ENCODE results near the gene PPP1R16B.
"Not testable (repeated sequence)": the region's sequence is repeated elsewhere in the genome, so short reads cannot be mapped to it uniquely, and the experiment has no call there.

The PPP1R16B gene

DNA sequence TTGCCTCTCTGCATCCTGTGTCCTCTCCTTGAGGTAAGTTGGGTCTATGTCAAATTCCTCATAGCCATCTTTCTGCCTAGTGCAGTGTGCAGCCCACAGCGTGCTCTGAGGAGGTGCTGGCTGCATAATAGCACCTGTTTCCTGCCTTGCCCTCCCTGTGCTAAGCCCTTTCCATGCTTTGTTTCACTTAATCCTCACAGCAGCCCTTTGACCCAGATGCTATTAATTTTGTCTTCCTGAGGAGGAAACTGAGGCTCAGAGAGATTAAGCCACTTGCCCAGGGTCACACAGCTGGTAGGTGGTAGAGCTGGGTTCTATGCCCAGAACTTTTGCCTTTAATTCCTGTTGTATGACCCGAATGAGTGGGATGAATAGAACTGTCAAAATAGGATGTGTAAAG is 134.2 kb downstream of the PPP1R16B start:
- DNase-seq = no peak

DNA sequence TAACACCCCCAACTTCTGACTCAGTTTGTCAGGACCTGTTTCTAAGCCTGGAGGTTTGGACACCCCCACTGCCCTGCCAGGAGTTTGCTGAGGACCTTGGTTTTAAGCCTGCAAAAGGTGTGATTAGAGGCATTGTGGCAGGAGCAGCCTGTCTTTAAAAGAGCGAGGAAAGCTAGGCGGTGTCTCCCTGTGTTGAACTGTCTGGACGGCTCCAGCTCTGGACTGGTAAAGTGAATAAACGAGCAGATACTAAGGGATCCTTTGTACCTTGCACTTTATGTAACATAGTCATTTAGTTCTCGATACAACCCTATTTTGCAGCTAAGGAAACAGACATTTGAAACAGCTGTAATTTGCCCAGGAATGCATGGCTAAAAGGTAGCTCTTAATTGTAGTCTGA is 135.1 kb downstream of the PPP1R16B start:
- no peak for DNase-seq

- no peak for DNase-seq
Observed at GRCh38 chr20:38941726-38942389, 136.4 kb downstream of the PPP1R16B start.

DNA sequence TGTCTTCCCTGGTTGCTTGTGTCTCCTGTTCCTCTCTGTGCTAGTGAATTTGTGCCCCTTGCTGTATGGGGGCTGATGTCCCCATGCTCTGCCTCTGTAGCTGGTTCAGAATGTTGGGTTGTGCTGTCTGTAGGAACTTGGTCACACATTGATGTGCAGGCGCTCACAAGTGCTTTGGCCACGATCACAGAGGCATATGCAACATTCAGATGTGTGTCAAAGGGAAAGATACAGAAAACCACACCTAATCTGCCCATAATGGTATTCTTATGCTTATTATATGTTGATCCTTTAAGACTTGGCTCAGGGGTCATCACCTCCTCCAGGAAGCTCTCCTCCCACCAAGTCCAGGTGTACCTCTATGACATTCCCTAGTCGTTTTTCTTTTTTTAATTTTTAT is 139.5 kb downstream of the PPP1R16B start:
- no peak for DNase-seq

DNA sequence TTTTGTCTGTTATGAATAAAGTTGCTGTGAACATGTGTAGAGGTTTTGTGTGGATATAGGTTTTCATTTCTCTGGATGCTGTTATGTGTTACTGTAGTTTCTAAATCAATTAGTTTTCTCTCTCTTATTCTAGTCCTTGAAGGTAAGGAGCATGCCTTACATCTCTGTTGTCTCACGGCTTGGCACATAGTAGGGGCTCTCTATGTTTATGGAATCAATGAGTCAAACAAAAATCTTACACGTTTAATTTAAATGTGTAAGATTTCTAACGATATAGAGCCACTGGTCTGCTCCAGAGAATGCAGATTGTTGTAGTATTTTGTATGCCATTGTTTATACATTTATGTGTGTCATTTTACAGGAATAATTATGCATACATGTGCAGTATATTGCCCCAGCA is 141.3 kb downstream of the PPP1R16B start:
- no peak for DNase-seq

DNA sequence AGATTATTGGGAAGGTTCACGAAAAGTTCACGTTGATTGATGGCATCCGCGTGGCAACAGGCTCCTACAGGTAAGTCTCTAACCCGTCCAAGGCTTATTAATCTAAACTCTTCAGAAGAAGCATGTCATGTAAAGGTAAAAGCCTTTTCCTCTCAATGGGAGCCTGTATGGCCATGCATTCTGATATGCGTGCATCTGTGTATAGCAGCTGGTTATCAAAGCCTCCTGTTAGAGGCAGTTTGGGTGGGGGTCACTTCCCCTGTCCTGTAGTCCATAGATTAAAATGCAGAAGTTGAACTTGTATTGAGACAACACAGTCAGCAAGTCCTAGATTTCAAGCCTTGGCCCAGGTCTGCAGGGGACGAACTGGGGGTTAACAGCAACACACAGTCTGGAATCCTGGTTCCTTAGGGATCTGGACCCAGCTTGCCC is 142.4 kb downstream of the PPP1R16B start:
- DNase-seq = no peak

DNA sequence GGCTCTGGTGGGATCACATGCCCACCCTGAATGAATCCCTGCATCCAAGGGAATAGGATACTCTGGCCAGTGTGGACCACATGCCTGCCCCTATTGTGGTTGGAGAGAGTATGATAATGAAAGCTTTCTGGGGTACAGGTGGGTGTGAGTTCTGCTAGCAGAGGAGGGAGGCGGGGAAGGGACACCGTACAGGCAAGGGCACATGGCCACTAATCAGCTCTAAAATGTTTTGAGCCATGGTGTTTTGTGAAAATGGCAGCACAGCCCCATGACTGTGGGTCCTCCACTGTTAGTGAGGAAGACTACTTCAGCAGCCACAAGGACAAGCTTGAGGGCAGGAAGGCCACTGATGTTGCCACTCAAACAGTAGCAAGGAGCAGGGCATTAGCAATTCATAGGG is 144.8 kb downstream of the PPP1R16B start:
- DNase-seq = no peak

DNA sequence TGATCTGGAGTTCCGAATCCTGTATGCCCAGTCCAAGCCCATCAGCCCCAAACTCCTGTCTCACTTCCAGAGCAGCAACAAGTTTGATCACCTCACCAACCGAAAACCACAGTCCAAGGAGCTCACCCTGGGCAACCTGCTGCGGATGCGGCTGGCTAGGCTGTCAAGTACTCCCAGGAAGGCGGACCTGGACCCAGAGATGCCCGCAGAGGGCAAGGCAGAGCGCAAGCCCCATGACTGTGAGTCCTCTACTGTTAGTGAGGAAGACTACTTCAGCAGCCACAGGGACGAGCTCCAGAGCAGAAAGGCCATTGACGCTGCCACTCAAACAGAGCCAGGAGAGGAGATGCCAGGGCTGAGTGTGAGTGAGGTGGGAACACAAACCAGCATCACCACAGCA is 146.1 kb downstream of the PPP1R16B start:
- DNase-seq = no peak

DNA sequence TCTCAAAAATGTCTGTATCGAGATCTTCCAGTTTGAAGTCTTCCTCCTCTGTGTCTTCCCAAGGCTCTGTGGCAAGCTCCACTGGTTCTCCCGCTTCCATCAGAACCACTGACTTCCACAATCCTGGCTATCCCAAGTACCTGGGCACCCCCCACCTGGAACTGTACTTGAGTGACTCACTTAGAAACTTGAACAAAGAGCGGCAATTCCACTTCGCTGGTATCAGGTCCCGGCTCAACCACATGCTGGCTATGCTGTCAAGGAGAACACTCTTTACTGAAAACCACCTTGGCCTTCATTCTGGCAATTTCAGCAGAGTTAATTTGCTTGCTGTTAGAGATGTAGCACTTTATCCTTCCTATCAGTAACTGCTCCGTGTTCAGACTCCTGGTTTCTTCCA is 146.7 kb downstream of the PPP1R16B start:
- DNase-seq = no peak

DNA sequence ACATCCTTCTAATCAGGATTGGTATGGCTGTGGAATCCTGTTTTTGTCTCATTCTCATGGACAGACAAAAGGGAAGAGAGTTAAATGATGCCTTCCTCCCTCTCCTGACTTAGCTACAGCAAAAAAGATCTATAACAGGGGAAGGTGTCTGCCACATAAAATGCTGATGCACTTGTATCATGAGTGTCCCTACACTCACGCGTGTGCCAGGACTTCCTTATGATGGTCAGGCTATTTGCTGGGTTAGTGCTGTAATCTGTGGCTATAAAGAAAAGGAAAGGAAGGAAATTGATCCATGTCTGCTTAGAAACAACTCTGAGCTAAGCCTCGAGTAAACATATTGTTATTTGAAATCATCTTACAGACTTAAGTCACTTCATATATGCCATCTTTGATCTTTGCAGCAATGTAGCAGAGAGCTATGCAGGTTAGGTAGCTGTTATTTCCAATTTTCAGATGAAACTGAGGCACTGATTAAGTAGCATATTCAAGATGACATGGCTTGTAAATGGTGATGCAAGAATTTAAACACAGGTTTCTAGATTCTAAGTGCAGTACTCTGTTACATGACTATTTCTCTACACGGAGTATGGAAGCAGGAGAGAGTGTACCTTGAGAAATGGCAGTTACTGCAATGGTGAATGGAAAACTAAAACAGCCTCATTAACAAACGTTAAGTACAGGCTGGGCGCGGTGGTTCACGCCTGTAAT is 148.3 kb downstream of the PPP1R16B start:
- no peak for DNase-seq

DNA sequence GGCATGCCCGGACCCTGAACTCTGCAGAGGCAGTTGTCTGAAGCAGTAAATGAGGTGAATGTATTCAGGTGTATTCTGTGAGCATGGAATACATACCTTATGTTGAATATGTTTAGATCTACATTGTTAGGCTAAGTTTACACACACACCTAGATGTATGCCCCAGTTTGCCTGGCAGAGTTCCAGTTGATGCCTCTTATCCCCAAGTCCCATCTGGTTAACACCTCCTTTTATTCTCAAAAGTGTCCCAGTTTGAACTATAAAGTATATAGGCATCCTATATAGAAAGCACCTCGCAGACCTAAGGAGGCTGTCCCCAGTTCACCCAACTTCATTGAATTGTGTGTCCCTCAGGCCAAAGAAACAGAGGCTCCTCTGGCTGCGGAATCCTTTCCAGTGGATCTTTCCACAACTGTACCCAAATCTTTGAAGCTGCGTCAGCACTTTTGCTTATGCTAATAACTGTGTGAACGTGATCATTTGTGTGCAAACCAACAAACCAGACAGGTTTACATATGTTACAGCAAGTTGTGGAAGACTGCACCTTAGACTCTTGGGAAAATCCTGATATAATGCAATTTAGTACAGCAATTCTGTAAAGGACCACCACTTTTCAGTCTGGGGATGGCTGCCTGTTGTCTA is 151.9 kb downstream of the PPP1R16B start:
- DNase-seq = peak; percentile 5

DNA sequence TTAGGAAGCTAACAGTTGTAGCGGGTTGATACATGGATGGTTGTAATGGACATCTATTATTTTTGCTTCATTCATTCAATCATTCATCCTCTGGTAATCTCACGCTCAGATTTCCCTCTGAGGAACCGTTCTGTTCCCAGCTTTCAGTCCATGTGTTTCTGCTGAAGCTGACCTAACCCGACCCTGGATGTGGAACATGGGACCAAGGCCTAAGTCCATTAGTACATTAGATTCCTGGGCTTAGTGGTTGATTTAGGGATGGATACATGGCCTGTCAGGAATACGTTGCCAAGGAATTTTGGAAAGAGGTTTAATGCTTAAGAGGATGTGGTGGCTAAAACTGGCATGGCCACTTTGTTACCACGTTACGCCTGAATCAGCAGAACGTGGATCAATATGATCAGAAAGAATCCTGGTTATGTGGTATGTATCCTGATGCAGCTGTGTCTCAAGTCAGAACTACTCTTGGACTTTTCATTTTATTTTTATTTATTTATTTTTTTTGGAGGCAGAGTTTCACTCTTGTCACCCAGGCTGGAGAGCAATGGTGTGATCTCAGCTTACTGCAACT is 152.5 kb downstream of the PPP1R16B start:
- no peak for DNase-seq

GRCh38 chr20:38960187-38960687 is 154.7 kb downstream of the PPP1R16B start:
- not testable (repeated sequence) for DNase-seq

GRCh38 chr20:38961530-38962043 is 156.1 kb downstream of the PPP1R16B start:
- no peak for DNase-seq

DNA sequence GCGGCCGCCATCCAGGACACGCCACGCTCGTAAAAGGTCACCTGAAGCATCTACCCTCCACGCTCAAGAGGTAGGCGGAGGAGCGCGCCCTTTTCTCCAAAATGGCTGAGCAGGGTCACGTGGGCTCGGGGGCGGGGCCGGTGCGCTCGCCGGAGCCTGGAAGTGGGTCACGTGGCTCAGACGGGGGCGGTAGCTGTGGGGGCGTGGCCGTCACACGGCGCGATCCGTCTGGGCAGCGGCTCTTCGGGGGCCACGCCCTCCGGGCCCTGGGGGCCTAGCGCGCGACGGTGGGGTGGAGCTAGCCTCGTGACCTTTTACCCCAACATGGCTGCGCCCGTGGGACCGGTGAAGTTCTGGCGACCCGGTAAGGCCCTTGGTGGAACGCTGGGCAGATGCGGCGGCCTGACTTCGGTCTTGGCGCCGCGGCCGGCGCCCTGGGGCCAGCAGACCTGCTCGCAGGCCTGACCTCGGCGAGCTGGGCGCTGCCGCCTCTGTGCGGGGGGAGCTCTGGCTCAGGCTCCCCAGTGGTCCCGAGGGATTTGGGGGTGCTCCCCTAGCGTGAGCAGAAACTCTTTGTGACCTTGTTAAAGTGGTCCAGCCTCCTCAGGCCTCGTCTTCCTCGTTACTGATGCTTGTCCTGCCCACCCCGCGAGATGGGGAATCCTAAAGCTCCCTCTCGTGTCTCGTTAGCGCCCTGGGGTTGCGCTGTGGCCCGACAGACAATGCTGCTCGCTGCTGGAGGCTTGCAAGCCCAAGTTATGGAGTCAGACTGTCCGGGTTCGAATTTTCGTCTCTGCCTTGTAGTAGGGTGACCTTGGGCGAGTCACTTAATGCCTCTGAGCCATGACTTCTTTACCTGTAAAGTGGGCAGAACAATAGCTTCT is 156.8 kb downstream of the PPP1R16B start, which contains the start of gene DHX35:
TSS of gene DHX35 (plus strand) at position 301 of the 884 bp plus-strand sequence. CDS start at position 325, 24 bp downstream.
- peak; percentile 100 for DNase-seq

GRCh38 chr20:38962928-38963401 is 157.5 kb downstream of the PPP1R16B start:
- no peak for DNase-seq

DNA sequence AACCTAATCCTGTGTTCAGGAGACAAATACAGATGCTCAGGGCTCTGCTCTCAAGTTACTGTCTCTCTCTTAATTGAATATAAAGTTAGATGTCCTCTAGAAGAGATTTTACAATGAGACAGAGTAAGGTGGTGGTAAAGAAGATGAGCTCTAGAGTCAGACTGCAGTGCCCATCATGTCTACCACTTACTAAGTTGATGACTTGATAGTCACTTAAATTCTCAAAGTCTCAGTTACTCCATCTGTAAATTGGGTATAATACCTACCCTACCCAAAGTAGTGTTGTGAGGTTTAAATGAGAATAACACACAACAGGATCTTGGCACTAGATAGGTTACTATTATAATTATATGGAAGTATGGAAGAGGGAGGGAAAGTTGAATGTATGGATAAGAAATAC is 158.2 kb downstream of the PPP1R16B start:
- no peak for DNase-seq

DNA sequence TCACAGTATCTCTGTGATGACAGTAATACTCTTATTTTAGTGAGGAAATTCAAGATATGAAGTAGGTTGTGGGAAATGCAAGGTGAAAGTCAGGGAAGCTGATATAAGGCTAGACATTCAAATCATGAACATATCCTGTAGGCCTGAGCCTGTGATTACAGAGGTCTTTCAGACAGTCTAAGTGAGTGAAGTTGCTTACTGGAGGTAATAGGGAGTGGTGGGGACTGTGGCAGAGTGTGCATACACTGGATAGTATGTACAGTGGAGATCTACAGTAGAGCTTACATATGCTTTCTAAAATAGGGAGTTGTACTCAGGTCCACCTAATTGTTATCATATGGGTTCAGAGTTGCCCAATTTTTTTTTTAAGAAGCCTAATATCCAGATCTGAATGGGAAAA is 159.8 kb downstream of the PPP1R16B start:
- DNase-seq = no peak

DNA sequence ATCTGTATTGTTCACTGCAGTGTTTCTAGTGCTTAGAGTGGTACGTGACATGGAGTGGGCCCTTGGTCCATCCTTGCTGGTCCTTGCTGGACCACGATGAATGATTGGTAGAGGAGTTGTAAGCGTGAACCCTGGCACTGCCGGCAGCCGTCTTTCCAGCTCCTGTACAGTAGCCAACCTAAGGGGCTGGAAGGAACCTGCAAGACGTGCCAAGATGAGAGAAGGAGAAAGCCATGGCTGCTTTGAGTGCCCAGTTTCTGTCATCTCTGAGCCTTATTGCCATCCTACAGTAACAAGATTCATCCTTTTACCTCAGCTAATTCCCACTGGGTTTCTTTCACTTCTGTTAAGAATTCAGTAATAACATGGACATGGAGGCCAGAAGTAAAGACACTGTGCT is 162.6 kb downstream of the PPP1R16B start:
- no peak for DNase-seq

- no peak for DNase-seq
Observed at GRCh38 chr20:38969708-38970107, 164.2 kb downstream of the PPP1R16B start.

- no peak for DNase-seq
Observed at GRCh38 chr20:38970302-38970701, 164.8 kb downstream of the PPP1R16B start.
